Measurements from ENCODE around the gene ZIC3.

ZIC3 gene

DNA sequence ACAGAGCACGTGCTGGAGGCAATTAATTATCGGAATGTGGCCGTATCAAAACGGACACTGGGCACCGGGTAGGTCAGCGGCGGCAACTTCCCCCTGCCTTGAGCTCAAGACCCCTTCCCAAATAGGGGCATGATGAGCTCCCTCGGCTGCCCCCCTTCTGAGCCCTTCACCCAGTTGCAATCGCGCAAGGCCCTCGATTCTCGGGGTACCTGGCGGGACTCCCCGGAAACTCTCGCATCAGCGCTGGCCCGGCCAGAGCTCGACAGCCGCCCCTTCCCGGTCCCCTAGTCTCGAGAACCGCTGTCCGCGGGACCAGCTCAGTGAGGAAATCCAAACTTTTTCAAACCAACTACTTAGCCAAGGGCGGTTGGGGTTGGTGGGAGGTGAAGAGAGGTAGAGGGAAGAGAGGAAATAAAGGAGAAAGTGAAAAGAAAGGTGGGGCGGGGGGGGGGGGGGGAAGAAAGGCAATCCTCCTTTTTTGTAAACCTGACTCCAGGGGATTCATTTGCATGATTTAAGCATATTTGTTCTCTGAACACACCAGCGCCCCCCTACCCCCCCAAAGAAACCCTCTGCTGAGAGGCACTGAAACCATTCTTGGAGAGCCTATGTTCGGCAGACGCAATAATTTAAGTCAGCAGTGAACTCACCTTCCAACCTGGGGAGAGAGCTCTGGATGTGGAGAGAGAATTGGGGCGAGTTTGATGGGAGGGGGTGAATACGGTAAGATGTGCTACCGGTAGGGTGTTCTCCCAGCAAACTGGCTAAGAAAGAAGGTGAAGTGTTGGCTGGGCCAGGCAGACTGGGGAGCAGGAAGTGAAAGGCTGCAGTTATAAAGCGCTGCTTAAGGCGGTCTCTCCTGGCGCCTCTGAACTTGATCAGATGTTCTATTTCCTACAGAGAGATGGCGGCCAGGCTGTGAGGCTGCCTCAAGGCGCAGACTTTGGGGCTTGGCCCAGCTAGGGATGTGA is 2.0 kb upstream of the ZIC3 start:
- TF ChIP-seq TAF1 (IDR thresholded peaks at IDR 0.05; ENCODE audit: borderline replicate concordance, low read depth, low read length) (no peak), POLR2A (IDR thresholded peaks at IDR 0.05; ENCODE audit: low read depth, low read length) (no peak), POLR2AphosphoS5 (IDR thresholded peaks at IDR 0.05; ENCODE audit: low read depth, low read length) (no peak)
- FAIRE-seq (no peak), DNase-seq (ENCODE audit: insufficient read length) (no peak)

DNA sequence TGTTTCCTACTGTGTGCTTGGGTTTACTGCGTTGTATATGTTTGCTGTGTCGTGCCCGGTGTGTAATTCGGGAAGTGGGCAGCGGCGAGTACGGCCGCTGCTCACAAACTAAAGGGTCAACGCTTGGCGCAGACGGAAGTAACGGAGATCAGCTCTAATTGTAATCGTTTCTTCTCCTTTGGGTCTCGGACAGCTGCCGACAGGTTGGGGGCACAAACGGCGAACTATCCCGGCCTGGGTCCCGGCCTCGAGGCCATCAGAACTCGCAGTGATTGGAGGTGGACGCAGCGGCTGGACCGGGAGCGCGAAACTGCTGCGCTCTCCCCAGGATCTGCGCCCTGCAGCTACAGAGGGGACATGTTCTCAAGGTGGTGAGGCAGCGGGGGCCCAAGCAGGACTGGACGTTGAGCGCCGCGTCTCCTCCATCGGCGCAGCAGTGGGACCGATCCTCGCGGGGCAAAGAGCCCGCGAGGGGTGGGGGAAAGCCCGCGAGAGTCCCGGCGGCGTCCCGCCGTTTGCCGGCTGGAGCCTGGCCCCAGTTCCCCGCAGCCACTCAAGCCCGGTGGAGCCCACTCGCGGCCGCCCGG is 516 bp upstream of the ZIC3 start:
- TF ChIP-seq TAF1 (IDR thresholded peaks at IDR 0.05; ENCODE audit: borderline replicate concordance, low read depth, low read length): no peak
- no peak for TF ChIP-seq POLR2AphosphoS5 (IDR thresholded peaks at IDR 0.05; ENCODE audit: low read depth, low read length)
- TF ChIP-seq POLR2A (IDR thresholded peaks at IDR 0.05; ENCODE audit: low read depth, low read length): no peak
- FAIRE-seq (no peak), DNase-seq (ENCODE audit: insufficient read length) (no peak)

DNA sequence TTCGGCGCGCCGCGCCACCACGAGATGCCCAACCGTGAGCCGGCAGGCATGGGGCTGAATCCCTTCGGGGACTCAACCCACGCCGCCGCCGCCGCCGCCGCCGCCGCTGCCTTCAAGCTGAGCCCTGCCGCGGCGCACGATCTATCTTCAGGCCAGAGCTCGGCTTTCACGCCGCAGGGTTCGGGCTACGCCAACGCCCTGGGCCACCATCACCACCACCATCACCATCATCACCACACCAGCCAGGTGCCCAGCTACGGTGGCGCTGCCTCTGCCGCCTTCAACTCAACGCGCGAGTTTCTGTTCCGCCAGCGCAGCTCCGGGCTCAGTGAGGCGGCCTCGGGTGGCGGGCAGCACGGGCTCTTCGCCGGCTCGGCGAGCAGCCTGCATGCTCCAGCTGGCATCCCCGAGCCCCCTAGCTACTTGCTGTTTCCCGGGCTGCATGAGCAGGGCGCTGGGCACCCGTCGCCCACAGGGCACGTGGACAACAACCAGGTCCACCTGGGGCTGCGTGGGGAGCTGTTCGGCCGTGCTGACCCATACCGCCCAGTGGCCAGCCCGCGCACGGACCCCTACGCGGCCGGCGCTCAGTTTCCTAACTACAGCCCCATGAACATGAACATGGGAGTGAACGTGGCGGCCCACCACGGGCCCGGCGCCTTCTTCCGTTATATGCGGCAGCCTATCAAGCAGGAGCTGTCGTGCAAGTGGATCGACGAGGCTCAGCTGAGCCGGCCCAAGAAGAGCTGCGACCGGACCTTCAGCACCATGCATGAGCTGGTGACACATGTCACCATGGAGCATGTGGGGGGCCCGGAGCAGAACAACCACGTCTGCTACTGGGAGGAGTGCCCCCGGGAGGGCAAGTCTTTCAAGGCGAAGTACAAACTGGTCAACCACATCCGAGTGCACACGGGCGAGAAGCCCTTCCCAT is 1.1 kb downstream of the ZIC3 start:
- TF ChIP-seq POLR2AphosphoS5 (IDR thresholded peaks at IDR 0.05; ENCODE audit: low read depth, low read length) (no peak), POLR2A (IDR thresholded peaks at IDR 0.05; ENCODE audit: low read depth, low read length) (no peak), TAF1 (IDR thresholded peaks at IDR 0.05; ENCODE audit: borderline replicate concordance, low read depth, low read length) (no peak)
- DNase-seq (ENCODE audit: insufficient read length) (no peak), FAIRE-seq (no peak)

DNA sequence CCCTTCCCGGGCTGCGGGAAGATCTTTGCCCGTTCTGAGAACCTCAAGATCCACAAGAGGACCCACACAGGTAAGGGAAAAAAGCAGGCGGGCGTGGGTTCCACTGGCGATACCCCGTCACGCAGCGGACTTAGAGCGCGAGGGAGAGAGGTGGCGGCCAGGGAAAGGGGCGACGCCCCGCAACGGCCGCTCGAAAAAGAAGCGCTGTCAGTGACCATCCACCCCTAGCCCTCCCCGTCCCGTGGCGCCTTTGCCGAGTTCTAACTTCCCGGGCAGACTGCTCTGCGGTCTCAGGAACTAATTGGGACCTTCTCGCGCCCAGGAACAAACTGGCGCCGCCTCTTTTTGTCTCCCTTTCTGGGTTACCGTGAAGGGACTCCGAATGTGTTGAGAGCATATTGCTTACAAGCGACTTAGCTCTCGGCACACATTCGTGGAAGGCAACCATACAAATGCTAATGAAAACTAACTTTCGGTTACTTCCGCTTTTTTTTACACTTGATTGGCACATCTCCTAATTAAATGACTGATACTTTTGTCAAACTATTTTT is 1.8 kb downstream of the ZIC3 start:
- TF ChIP-seq TAF1 (IDR thresholded peaks at IDR 0.05; ENCODE audit: borderline replicate concordance, low read depth, low read length) (no peak), POLR2A (IDR thresholded peaks at IDR 0.05; ENCODE audit: low read depth, low read length) (no peak), POLR2AphosphoS5 (IDR thresholded peaks at IDR 0.05; ENCODE audit: low read depth, low read length) (no peak)
- DNase-seq (ENCODE audit: insufficient read length) (no peak), FAIRE-seq (no peak)

DNA sequence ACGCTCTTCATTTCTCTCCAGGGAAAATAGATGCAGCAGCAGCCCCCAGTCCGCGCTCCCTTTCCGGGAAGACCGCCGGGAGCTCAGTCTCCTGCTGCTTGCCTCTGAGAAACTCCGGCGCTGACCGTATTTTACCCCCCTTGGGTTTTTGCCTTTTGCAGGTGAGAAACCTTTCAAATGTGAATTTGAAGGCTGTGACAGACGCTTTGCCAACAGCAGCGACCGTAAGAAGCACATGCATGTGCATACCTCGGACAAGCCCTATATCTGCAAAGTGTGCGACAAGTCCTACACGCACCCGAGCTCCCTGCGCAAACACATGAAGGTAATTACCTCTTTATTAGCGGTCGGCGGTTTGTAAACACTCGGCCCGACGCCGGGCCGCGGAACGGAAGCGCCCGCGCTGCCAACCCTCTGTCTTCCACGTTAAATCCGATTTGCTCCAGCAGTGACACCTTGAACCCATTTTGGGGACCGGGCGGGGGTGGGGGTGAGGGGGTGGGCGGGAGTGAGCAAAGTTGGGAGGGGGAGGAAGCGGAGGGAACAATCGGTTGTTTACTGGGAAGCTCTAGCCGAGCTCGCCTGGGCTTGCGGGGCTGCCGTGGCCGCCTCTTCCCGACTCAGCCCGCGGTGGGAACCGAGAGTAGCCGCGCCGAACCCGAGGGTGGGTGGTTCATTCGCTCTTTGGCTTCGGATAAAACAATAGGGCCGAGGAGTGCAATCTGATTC is 3.0 kb downstream of the ZIC3 start:
- FAIRE-seq: no peak
- no peak for TF ChIP-seq POLR2AphosphoS5 (IDR thresholded peaks at IDR 0.05; ENCODE audit: low read depth, low read length)
- no peak for TF ChIP-seq POLR2A (IDR thresholded peaks at IDR 0.05; ENCODE audit: low read depth, low read length)
- TF ChIP-seq TAF1 (IDR thresholded peaks at IDR 0.05; ENCODE audit: borderline replicate concordance, low read depth, low read length): no peak
- DNase-seq (ENCODE audit: insufficient read length): no peak

DNA sequence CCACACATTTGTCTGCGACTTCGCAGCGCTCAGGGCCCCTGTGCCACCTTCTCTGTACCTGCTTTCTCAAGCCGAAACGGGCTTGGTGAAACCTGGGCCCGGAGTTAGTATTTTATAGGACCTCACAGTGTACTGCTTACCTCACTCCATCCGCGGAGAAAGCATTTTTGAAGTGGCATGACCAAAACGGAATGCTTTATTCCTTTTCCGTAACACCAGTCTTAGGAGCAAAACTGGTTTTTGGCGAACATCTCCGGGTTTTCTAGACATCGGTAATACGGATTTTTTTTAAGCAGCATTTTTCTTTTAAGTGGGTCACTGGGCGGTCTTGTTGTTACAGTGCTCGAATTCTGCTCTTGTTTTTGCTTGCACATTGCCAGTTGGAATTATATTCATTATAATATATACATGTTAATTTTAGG is 3.6 kb downstream of the ZIC3 start:
- no peak for FAIRE-seq
- no peak for TF ChIP-seq POLR2AphosphoS5 (IDR thresholded peaks at IDR 0.05; ENCODE audit: low read depth, low read length)
- no peak for DNase-seq (ENCODE audit: insufficient read length)

DNA sequence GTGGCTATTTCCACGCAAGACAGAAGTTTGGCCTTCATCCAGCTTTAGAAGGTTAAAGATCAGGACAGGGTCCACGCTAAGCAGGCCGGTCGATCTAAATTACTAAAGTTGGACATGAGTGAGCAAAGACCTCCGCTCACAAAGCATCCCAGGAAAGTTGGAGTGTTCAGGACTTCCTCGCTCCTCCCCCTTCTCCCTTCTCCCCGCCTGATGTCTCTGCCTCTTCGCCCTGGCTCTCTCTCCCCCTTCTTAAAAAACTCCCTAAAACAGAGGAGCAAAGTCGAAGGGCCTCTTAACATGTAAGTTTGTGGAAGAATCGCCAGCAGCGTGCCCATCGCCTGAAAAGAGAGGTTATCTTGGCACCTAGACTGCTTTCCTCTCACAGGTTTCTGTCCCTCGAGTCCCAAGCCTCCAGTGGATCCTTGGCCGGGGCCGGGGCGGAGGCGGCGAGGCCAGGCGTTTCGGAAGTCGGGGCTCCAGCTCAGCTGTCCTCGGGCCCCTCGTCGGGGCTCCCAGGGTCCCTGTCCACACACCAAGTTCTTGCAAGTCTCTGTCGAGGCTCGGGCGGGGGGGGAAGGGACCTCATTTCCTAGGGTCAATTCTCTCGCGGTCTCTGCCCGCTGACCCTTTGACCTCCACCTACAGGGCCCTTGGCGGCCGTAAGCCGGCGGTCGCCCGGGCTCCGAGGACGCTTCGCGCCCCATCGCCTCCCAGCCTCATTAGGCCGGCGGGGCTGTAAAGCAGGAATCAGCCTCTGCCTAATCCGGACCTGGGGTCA is 7.6 kb downstream of the ZIC3 start:
- DNase-seq (ENCODE audit: insufficient read length) (no peak), FAIRE-seq (no peak)

DNA sequence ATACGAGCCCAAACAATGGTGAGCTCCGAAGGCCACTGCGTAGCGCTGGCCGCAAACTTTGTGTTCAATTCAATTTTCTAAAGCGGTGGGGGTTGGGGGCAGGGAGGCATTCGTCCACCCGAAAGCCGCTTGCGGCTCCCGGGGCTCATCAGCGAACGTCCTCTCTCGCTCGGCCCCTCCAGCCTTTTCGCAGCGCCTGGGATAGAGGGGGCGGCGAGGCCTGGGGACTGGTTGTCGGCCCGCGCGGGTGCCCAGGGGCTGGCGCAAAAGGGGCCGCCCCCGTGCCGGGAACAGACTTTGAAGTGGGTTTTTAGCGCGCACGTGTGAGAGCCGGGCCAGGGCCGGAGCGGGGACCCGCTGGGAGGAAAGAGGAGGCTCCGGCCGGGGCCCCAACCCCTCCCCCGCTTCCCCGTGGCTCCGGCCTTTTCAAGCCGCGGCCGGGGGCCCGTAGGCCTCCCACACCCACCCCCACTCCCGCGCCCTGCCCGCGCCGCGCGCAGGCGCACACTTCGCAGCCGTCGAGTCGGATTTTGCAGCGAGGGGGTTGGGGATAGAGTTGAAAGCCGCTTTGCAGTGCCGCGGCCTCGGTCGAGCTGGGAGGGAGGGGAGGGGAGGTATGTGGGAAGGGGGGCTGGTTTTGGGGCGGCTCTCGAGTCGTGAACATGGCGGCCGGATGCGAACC is 8.3 kb downstream of the ZIC3 start:
- DNase-seq (ENCODE audit: insufficient read length): no peak
- no peak for FAIRE-seq
- TF ChIP-seq POLR2AphosphoS5 (IDR thresholded peaks at IDR 0.05; ENCODE audit: low read depth, low read length) (no peak), POLR2A (IDR thresholded peaks at IDR 0.05; ENCODE audit: low read depth, low read length) (no peak), TAF1 (IDR thresholded peaks at IDR 0.05; ENCODE audit: borderline replicate concordance, low read depth, low read length) (no peak)

More for the DNA sequence above, 7.6 kb downstream of the ZIC3 start:
- TF ChIP-seq POLR2A (IDR thresholded peaks at IDR 0.05; ENCODE audit: low read depth, low read length) (no peak), TAF1 (IDR thresholded peaks at IDR 0.05; ENCODE audit: borderline replicate concordance, low read depth, low read length) (no peak), POLR2AphosphoS5 (IDR thresholded peaks at IDR 0.05; ENCODE audit: low read depth, low read length) (no peak)

DNA sequence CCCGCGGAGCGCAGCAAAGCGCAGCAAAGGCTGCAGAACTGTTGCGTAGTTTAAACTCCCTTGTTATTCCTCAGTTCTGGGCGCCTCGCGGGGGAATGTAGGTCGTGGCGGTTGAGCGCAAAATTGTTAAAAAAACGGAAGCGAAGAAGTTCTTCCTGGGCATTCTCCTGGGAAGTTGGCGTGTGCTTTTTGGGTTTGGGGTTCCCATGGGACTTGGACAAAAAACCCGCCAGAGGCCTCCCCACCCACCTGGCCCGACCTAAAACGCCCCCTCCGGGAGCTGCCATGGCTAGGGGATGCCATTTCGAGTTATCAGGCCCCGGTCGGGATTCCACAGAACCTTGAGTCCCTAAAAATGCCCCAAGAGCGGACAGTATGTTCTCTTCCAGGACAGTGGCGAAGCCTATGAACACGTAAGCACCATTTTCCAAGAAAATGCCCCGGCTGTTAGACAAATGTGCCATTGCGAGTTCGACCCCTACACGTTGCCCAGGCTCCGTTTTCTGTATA is 8.9 kb downstream of the ZIC3 start:
- DNase-seq (ENCODE audit: insufficient read length) (no peak), FAIRE-seq (no peak)
- TF ChIP-seq POLR2AphosphoS5 (IDR thresholded peaks at IDR 0.05; ENCODE audit: low read depth, low read length) (no peak), POLR2A (IDR thresholded peaks at IDR 0.05; ENCODE audit: low read depth, low read length) (no peak), TAF1 (IDR thresholded peaks at IDR 0.05; ENCODE audit: borderline replicate concordance, low read depth, low read length) (no peak)
